K562 (cell line): ENCODE data around the gene HSPB2. TPM values are rescaled to one million over a fixed set of nuclear protein-coding genes. Genes with fewer than 3 reads are reported as not detected.

ENCODE experiments used
- ATAC-seq: fragments of 200-7000 bp; cut with Tn5 transposase; 3 replicates; pipeline ENCODE4 v1.9.1; 2020; ENCODE audit warnings: moderate library complexity
- BruUV-seq: library from RNA; stranded (reverse); fragments of 400-500 nt; replicated peaks from 2 replicates; lab custom pipeline; 2021; lab: Mats Ljungman, UMichigan
- CTCF ChIA-PET: fragments of 300-600 bp; formaldehyde crosslinking; extraction: SDS; loops from one replicate; lab custom pipeline; 2021; ENCODE audit warnings: low intra/inter-chr PET ratio; lab: Yijun Ruan, JAX
- POLR2A ChIA-PET: fragments of 300-600, 350-650 bp; sonication (Branson Sonifier 250); formaldehyde crosslinking; extraction: SDS; loops from one replicate; lab custom pipeline; 2021; ENCODE audit warnings: antibody characterized with exemption, inconsistent platforms; lab: Yijun Ruan, JAX
- DNase-seq, 4 experiments: peaks; one replicate each; pipeline versions ENCODE4 v3.0.0 to v3.0.0-alpha.2; 2011 to 2018; ENCODE audit warnings: low spot score in 3 of 4, mixed read lengths in 3 of 4; ENCODE audit errors: extremely low read depth in 1 of 4
- FAIRE-seq: peaks from 2 replicates; lab custom pipeline; 2011; peaks lifted over from hg19 to GRCh38; lab: Jason Lieb, UNC
- H2AFZ ChIP-seq: 2 replicates; pipeline ENCODE4 v1.6.0; 2011; ENCODE audit warnings: low read depth, low read length, control low read depth, inconsistent platforms
- H3K27ac ChIP-seq: fragments of 200-600 bp; 3 replicates; pipeline ENCODE4 v1.8.0; 2011; ENCODE audit warnings: low read depth, mild to moderate bottlenecking, control low read depth, inconsistent platforms, low read length, moderate library complexity, mixed read lengths; ENCODE audit errors: extremely low read depth
- H3K27me3 ChIP-seq, 2 experiments: fragments of 300-600 bp in 1 of 2; 2 replicates in 1 of 2; 3 replicates in 1 of 2; pipeline versions ENCODE4 v1.6.0 to v1.8.0; 2011; ENCODE audit warnings: inconsistent platforms in 2 of 2, low read length in 2 of 2, mild to moderate bottlenecking in 1 of 2, mixed read lengths in 1 of 2, moderate library complexity in 1 of 2; ENCODE audit not compliant: control insufficient read depth in 2 of 2, insufficient read depth in 2 of 2
- H3K36me3 ChIP-seq: fragments of 300-600 bp; 3 replicates; pipeline ENCODE4 v1.8.0; 2011; ENCODE audit warnings: mild to moderate bottlenecking, low read length, inconsistent platforms; ENCODE audit not compliant: control insufficient read depth, insufficient read depth
- H3K4me1 ChIP-seq, 2 experiments: fragments of 200-600 bp in 1 of 2; replicated peaks in 1 of 2; 2 replicates in 1 of 2; 3 replicates in 1 of 2; pipeline versions ENCODE4 v1.5.1 to v1.8.0; 2011; ENCODE audit warnings: inconsistent platforms in 2 of 2, low read length in 2 of 2, mild to moderate bottlenecking in 1 of 2, mixed read lengths in 1 of 2, moderate library complexity in 1 of 2; ENCODE audit not compliant: control insufficient read depth in 2 of 2, insufficient read depth in 2 of 2
- H3K4me2 ChIP-seq: 2 replicates; pipeline ENCODE4 v1.6.1; 2011; ENCODE audit warnings: low read length, control low read depth, inconsistent platforms, mixed read lengths; ENCODE audit not compliant: insufficient read depth
- H3K4me3 ChIP-seq: fragments of 200-600 bp; sonication (generic), shearing (Covaris generic); 2 replicates; pipeline ENCODE4 v1.5.1; 2016; ENCODE audit warnings: control low read depth, inconsistent platforms
- H3K79me2 ChIP-seq: fragments of 200-600 bp; 3 replicates; pipeline ENCODE4 v1.8.0; 2011; ENCODE audit warnings: low read length, inconsistent platforms; ENCODE audit not compliant: control insufficient read depth, insufficient read depth
- H3K9ac ChIP-seq, 2 experiments: 2 replicates each; pipeline versions ENCODE4 v1.6.0 to v1.6.1; 2011; ENCODE audit warnings: low read depth in 2 of 2, low read length in 2 of 2, control low read depth in 1 of 2, inconsistent platforms in 1 of 2, mild to moderate bottlenecking in 1 of 2, mixed read lengths in 1 of 2; ENCODE audit not compliant: insufficient read depth in 1 of 2
- H3K9me1 ChIP-seq: one replicate; pipeline ENCODE4 v1.6.0; 2011; ENCODE audit warnings: inconsistent platforms, mild to moderate bottlenecking, low read length, moderate library complexity; ENCODE audit not compliant: control insufficient read depth, insufficient read depth
- H3K9me3 ChIP-seq: replicated peaks from 2 replicates; pipeline ENCODE4 v1.5.1; 2011; ENCODE audit warnings: low read depth, low read length, inconsistent platforms; ENCODE audit not compliant: control insufficient read depth, insufficient read depth
- H4K20me1 ChIP-seq: replicated peaks from 2 replicates; pipeline ENCODE4 v1.6.1; 2011; ENCODE audit warnings: low read length, inconsistent platforms, mixed read lengths; ENCODE audit not compliant: control insufficient read depth, insufficient read depth
- ARID2 ChIP-seq: fragments of 450-650 bp; IDR thresholded peaks from 2 replicates; pipeline ENCODE4 v1.6.1; 2017; ENCODE audit warnings: antibody characterized with exemption, mild to moderate bottlenecking
- ATF3 ChIP-seq, 2 experiments: fragments of 450-650 bp in 1 of 2; sonication (generic) in 1 of 2; formaldehyde crosslinking in 1 of 2; IDR thresholded peaks in 1 of 2; conservative IDR thresholded peaks in 1 of 2; 2 replicates each; pipeline versions ENCODE4 v1.6.1 to v1.8.1; 2016 to 2023; ENCODE audit warnings: mild to moderate bottlenecking in 2 of 2, moderate library complexity in 2 of 2, inconsistent platforms in 1 of 2, missing genetic modification reagents in 1 of 2
- CBX2 ChIP-seq: fragments of 200-600 bp; sonication (generic); IDR thresholded peaks from one replicate; pipeline ENCODE4 v1.6.1; 2012; ENCODE audit warnings: mild to moderate bottlenecking, low read length, inconsistent platforms; ENCODE audit not compliant: insufficient read depth, poor library complexity, severe bottlenecking
- HCFC1 ChIP-seq: IDR thresholded peaks from 2 replicates; pipeline ENCODE4 v1.6.1; 2012; ENCODE audit warnings: low read depth, low read length, improper control_type of control experiment
- MECOM ChIP-seq: fragments of 250-450 bp; sonication (Bioruptor Pico); IDR thresholded peaks from 2 replicates; pipeline ENCODE4 v1.8.0; 2022; ENCODE audit warnings: inconsistent platforms
- SMARCA4 ChIP-seq: fragments of 450-650 bp; IDR thresholded peaks from 2 replicates; pipeline ENCODE4 v1.6.1; 2016
- UBTF ChIP-seq, 2 experiments: IDR thresholded peaks; 2 replicates each; pipeline ENCODE4 v1.6.1; 2012; ENCODE audit warnings: improper control_type of control experiment in 2 of 2, low read depth in 2 of 2, low read length in 2 of 2, borderline replicate concordance in 1 of 2
- ZNF12 ChIP-seq: sonication (generic); formaldehyde crosslinking; IDR thresholded peaks from 2 replicates; pipeline ENCODE4 v1.4.0; 2020; ENCODE audit warnings: mild to moderate bottlenecking, missing genetic modification reagents
- ZNF212 ChIP-seq: fragments of 450-650 bp; formaldehyde crosslinking; IDR thresholded peaks from 2 replicates; pipeline ENCODE4 v1.4.0; 2020; ENCODE audit warnings: mild to moderate bottlenecking
- WGBS: fragments of 100-300 bp; shearing (Covaris generic); methylation state at CpG from one replicate; pipeline ENCODE4 v1.1.6; 2016; ENCODE audit warnings: low coverage, mixed read lengths; ENCODE audit not compliant: insufficient coverage; ENCODE audit errors: missing lambda C conversion rate; 5-methylcytosine and 5-hydroxymethylcytosine counted together
- in situ Hi-C: fragments of 300-500 bp; cut with MboI; formaldehyde crosslinking; loops from 4 replicates; pipeline ENCODE4 v1.15.0; 2018; ENCODE audit warnings: inconsistent platforms, mixed read lengths
- intact Hi-C: fragments of 100-400 bp; cut with micrococcal nuclease; formaldehyde crosslinking; loops from 2 replicates; pipeline ENCODE4 v1.14.2; 2022
- polyA plus RNA-seq, 8 experiments: library from polyadenylated mRNA; depleted of rRNA in 4 of 8; stranded (reverse) in 5 of 8; unstranded in 3 of 8; fragments of >200 nt; fragmentation: Nextera tagmentation in 2 of 8; fragmentation: Illumina TruSeq in 1 of 8; extraction: Ambion mirVana in 2 of 8; extraction: Trizol in 1 of 8; gene quantifications; 2 replicates each; pipeline versions ENCODE4 v1.2.1 to v1.2.3, GENCODE V29; 2011 to 2014; ENCODE audit warnings: inconsistent platforms in 1 of 8, missing spikeins in 1 of 8
- total RNA-seq, 7 experiments: library from RNA; depleted of rRNA in 6 of 7; stranded (reverse); fragments of >200 nt in 6 of 7; fragmentation: Illumina TruSeq in 2 of 7; extraction: Trizol in 2 of 7; gene quantifications; 2 replicates each; pipeline versions ENCODE4 v1.2.1 to v1.2.3, GENCODE V29; 2011 to 2021; ENCODE audit warnings: low replicate concordance in 1 of 7

The HSPB2 gene
- total and polyA plus RNA-seq, 9 of the 15 experiments (the other 6 are each of a cell fraction or from before 2014, with no cell fraction given): 0.06 to 0.35 (median 0.11) TPM; not detected in 5

- Histone ChIP-seq H3K36me3 (no peaks in the 10 kb centered on the region), H3K79me2 (peaks cover 8% of the 10 kb centered on the region; the same call in 2 of the 3 replicates), H3K4me3 (peak overlapping the region; percentile 62), H3K9me1 (no peaks in the 10 kb centered on the region), H3K27ac (peak overlapping the region; percentile 9; the same call in 1 of the 3 replicates), H2AFZ (peak overlapping the region; percentile 99), H3K9me3 (no peaks in the 10 kb centered on the region), H3K27me3 (no peaks in the 10 kb centered on the region), H4K20me1 (no peaks in the 10 kb centered on the region), H3K9ac (peak overlapping the region; percentile 70 to 94), H3K4me1 (peaks cover 22 to 31% of the 10 kb centered on the region in 2 experiments), H3K4me2 (peak overlapping the region; percentile 96)
- ChIA-PET CTCF (no interaction called here), POLR2A (interaction anchor here (0.6 to 4.2 kb wide), 6 partner anchors 11 to 239 kb away, joined by 3 to 20 read pairs (median 4); no protein-coding TSS in a partner anchor)
- no peak for FAIRE-seq
- intact Hi-C loops: no loop called here
- 70% methylated on average over 7 of the region's 7 CpGs for WGBS
- peak; percentile 15 for ATAC-seq
- no peak for DNase-seq
- in situ Hi-C loops: no loop called here
- TF ChIP-seq ARID2 (no peak), ZNF212 (CRISPR knock-in tag) (no peak), CBX2 (no peak)
- no TSS peak for BruUV-seq
Observed at GRCh38 chr11:111937844-111938243, 25.3 kb downstream of the HSPB2 start.

- CTCF ChIA-PET: no interaction called here
- Histone ChIP-seq H3K4me1 (peaks cover 22 to 31% of the 10 kb centered on the region in 2 experiments), H3K4me2 (peak overlapping the region; percentile 96), H4K20me1 (no peaks in the 10 kb centered on the region), H3K79me2 (peaks cover 8% of the 10 kb centered on the region; the same call in 2 of the 3 replicates), H3K36me3 (no peaks in the 10 kb centered on the region), H2AFZ (peak overlapping the region; percentile 75), H3K27me3 (no peaks in the 10 kb centered on the region), H3K4me3 (no peak overlapping the region), H3K9ac (peak overlapping the region; percentile 44 to 77; a peak in 2 of 4 replicates), H3K27ac (peak overlapping the region; percentile 62; the same call in 2 of the 3 replicates), H3K9me1 (no peaks in the 10 kb centered on the region), H3K9me3 (no peaks in the 10 kb centered on the region)
- BruUV-seq: TSS peak; percentile 34
- peak; percentile 74 for FAIRE-seq
- intact Hi-C loops (no loop called here), in situ Hi-C loops (no loop called here)
- ATAC-seq: peak; percentile 52
- WGBS: 15% methylated on average over 7 of the region's 7 CpGs
- DNase-seq: peak in 2 of 4 experiments; percentile 32 to 56
- POLR2A ChIA-PET: interaction anchor here (0.6 to 4.2 kb wide), 4 partner anchors 10 to 45 kb away, joined by 3 to 20 read pairs (median 3); no protein-coding TSS in a partner anchor
- 0 out of 2 replicates have a peak, but pooled peaks have one; percentile 75 for TF ChIP-seq ZNF12 (CRISPR knock-in tag)
- TF ChIP-seq SMARCA4: peak; percentile 51; the same call in 1 of the 2 replicates
- 0 out of 4 replicates have a peak, but pooled peaks of 1 of the 2 experiments have one; percentile 62 for TF ChIP-seq UBTF (IDR thresholded peaks at IDR 0.05; ENCODE audit: borderline replicate concordance in 1 of 2, low read depth in 2 of 2, low read length in 2 of 2)
- TF ChIP-seq MECOM: no peak
- no peak for TF ChIP-seq HCFC1
- TF ChIP-seq ATF3 (IDR thresholded peaks at IDR 0.05): peak; percentile 70
- TF ChIP-seq ATF3 (CRISPR knock-in tag; conservative IDR thresholded peaks at IDR 0.05): 0 out of 2 replicates have a peak, but pooled peaks have one; percentile 20
Observed at GRCh38 chr11:111938687-111939160, 26.2 kb downstream of the HSPB2 start.
